H9 (cell line): ENCODE data around the gene ANKRD12. TPM values are rescaled to one million over a fixed set of nuclear protein-coding genes. Genes with fewer than 3 reads are reported as not detected.

Source experiments
- DNase-seq: peaks from one replicate; pipeline ENCODE4 v3.0.0-alpha.2; 2017
- H2AFZ ChIP-seq: one replicate; pipeline ENCODE4 v1.6.1; 2013; ENCODE audit warnings: mild to moderate bottlenecking, low read length, control low read depth, moderate library complexity
- H2AK5ac ChIP-seq: 2 replicates; pipeline ENCODE4 v1.6.1; 2013; ENCODE audit warnings: low read length, control low read depth, mixed read lengths; ENCODE audit not compliant: insufficient read length
- H2BK120ac ChIP-seq: one replicate; pipeline ENCODE4 v1.6.1; 2013; ENCODE audit warnings: low read depth, mild to moderate bottlenecking, low read length, control low read depth, inconsistent platforms; ENCODE audit not compliant: poor library complexity, severe bottlenecking
- H2BK12ac ChIP-seq: 2 replicates; pipeline ENCODE4 v1.6.1; 2013; ENCODE audit warnings: low read length, control low read depth, mixed read lengths, low read depth; ENCODE audit not compliant: insufficient read length
- H2BK15ac ChIP-seq: 2 replicates; pipeline ENCODE4 v1.6.1; 2013; ENCODE audit warnings: low read depth, low read length, control low read depth
- H2BK20ac ChIP-seq: one replicate; pipeline ENCODE4 v1.6.1; 2013; ENCODE audit warnings: low read depth, mild to moderate bottlenecking, low read length, control low read depth, inconsistent platforms; ENCODE audit not compliant: poor library complexity, severe bottlenecking
- H2BK5ac ChIP-seq: 2 replicates; pipeline ENCODE4 v1.6.1; 2013; ENCODE audit warnings: low read length, control low read depth, mixed read lengths; ENCODE audit not compliant: insufficient read length
- H3K14ac ChIP-seq: 2 replicates; pipeline ENCODE4 v1.6.1; 2013; ENCODE audit warnings: low read length, control low read depth; ENCODE audit not compliant: insufficient read depth
- H3K18ac ChIP-seq: 2 replicates; pipeline ENCODE4 v1.6.1; 2013; ENCODE audit warnings: low read depth, mild to moderate bottlenecking, mixed read lengths, low read length, control low read depth; ENCODE audit not compliant: insufficient read length
- H3K23ac ChIP-seq: 2 replicates; pipeline ENCODE4 v1.6.1; 2013; ENCODE audit warnings: low read length, control low read depth, mixed read lengths, low read depth; ENCODE audit not compliant: insufficient read length
- H3K23me2 ChIP-seq: 2 replicates; pipeline ENCODE4 v1.6.1; 2013; ENCODE audit warnings: low read depth, mild to moderate bottlenecking, mixed read lengths, low read length, control low read depth; ENCODE audit not compliant: insufficient read length, poor library complexity, severe bottlenecking
- H3K27ac ChIP-seq: 2 replicates; pipeline ENCODE4 v1.5.1; 2013; ENCODE audit warnings: low read length, control low read depth, mixed read lengths, low read depth; ENCODE audit not compliant: insufficient read length
- H3K27me3 ChIP-seq: 2 replicates; pipeline ENCODE4 v1.6.1; 2013; ENCODE audit warnings: low read length, control low read depth, inconsistent platforms; ENCODE audit not compliant: insufficient read depth
- H3K4ac ChIP-seq: 2 replicates; pipeline ENCODE4 v1.6.1; 2013; ENCODE audit warnings: low read depth, mild to moderate bottlenecking, control low read depth, inconsistent platforms, low read length, moderate library complexity
- H3K4me1 ChIP-seq: 2 replicates; pipeline ENCODE4 v1.6.1; 2013; ENCODE audit warnings: low read length, control low read depth, inconsistent platforms; ENCODE audit not compliant: insufficient read depth
- H3K4me2 ChIP-seq: 2 replicates; pipeline ENCODE4 v1.6.1; 2013; ENCODE audit warnings: low read length, control low read depth, mixed read lengths; ENCODE audit not compliant: insufficient read length, insufficient read depth
- H3K56ac ChIP-seq: 2 replicates; pipeline ENCODE4 v1.6.1; 2013; ENCODE audit warnings: low read depth, mild to moderate bottlenecking, mixed read lengths, low read length, control low read depth; ENCODE audit not compliant: insufficient read length
- H3K79me1 ChIP-seq: 2 replicates; pipeline ENCODE4 v1.6.1; 2013; ENCODE audit warnings: low read depth, mild to moderate bottlenecking, moderate library complexity, low read length, control low read depth, inconsistent platforms; ENCODE audit not compliant: insufficient read depth, poor library complexity, severe bottlenecking
- H3K79me2 ChIP-seq: 2 replicates; pipeline ENCODE4 v1.6.1; 2013; ENCODE audit warnings: low read length, control low read depth, inconsistent platforms; ENCODE audit not compliant: insufficient read depth
- H3K9ac ChIP-seq: 2 replicates; pipeline ENCODE4 v1.6.1; 2013; ENCODE audit warnings: low read length, control low read depth, mixed read lengths; ENCODE audit not compliant: insufficient read length; ENCODE audit errors: extremely low read depth
- H3K9me3 ChIP-seq: one replicate; pipeline ENCODE4 v1.6.1; 2013; ENCODE audit warnings: low read depth, low read length, inconsistent platforms; ENCODE audit not compliant: control insufficient read depth
- H3T11ph ChIP-seq: one replicate; pipeline ENCODE4 v1.6.1; 2013; ENCODE audit warnings: mild to moderate bottlenecking, low read length, control low read depth, inconsistent platforms
- H4K20me1 ChIP-seq: one replicate; pipeline ENCODE4 v1.6.1; 2013; ENCODE audit not compliant: control insufficient read depth, insufficient read length, insufficient read depth
- H4K5ac ChIP-seq: 2 replicates; pipeline ENCODE4 v1.6.1; 2013; ENCODE audit warnings: low read depth, mild to moderate bottlenecking, mixed read lengths, low read length, control low read depth; ENCODE audit not compliant: insufficient read length
- H4K8ac ChIP-seq: replicated peaks from 2 replicates; pipeline ENCODE4 v1.6.1; 2013; ENCODE audit warnings: low read length, control low read depth, mixed read lengths, low read depth; ENCODE audit not compliant: insufficient read length
- H4K91ac ChIP-seq: 2 replicates; pipeline ENCODE4 v1.6.1; 2013; ENCODE audit warnings: low read depth, mild to moderate bottlenecking, moderate library complexity, mixed read lengths, low read length, control low read depth; ENCODE audit not compliant: insufficient read length
- H3K27ac Mint-ChIP-seq, 3 experiments: 2 replicates in 2 of 3; 3 replicates in 1 of 3; pipeline ENCODE4 v1.8.0; 2020 to 2021; ENCODE audit warnings: mixed read lengths in 3 of 3, mild to moderate bottlenecking in 1 of 3, moderate library complexity in 1 of 3
- H3K27me3 Mint-ChIP-seq: 2 replicates; pipeline ENCODE4 v1.8.0; 2021; ENCODE audit warnings: low read depth, mild to moderate bottlenecking, moderate library complexity, mixed read lengths
- H3K36me3 Mint-ChIP-seq, 3 experiments: 2 replicates in 2 of 3; 3 replicates in 1 of 3; pipeline ENCODE4 v1.8.0; 2020 to 2021; ENCODE audit warnings: low read depth in 3 of 3, mixed read lengths in 3 of 3; ENCODE audit not compliant: insufficient read depth in 1 of 3
- H3K4me1 Mint-ChIP-seq, 2 experiments: 2 replicates each; pipeline ENCODE4 v1.8.0; 2020; ENCODE audit warnings: mixed read lengths in 2 of 2
- H3K4me3 Mint-ChIP-seq, 2 experiments: 2 replicates in 1 of 2; 3 replicates in 1 of 2; pipeline ENCODE4 v1.8.0; 2020 to 2021; ENCODE audit warnings: mild to moderate bottlenecking in 2 of 2, mixed read lengths in 2 of 2, moderate library complexity in 1 of 2
- H3K9me3 Mint-ChIP-seq, 2 experiments: 2 replicates in 1 of 2; 3 replicates in 1 of 2; pipeline ENCODE4 v1.8.0; 2020; ENCODE audit warnings: mild to moderate bottlenecking in 2 of 2, mixed read lengths in 2 of 2, moderate library complexity in 1 of 2
- CTCF ChIP-seq: fragments of 200-600 bp; sonication (generic); conservative IDR thresholded peaks from 3 replicates; pipeline ENCODE4 v1.8.0; 2021; ENCODE audit warnings: antibody characterized with exemption, mild to moderate bottlenecking
- total RNA-seq: library from RNA; stranded (reverse); gene quantifications from 2 replicates; pipeline ENCODE4 v1.2.1, GENCODE V29; 2021

Gene ANKRD12
- total RNA-seq, 1 experiment from 2014 or later, result 38.9 TPM

- Histone ChIP-seq H2AK5ac (no peak overlapping the region), H3K79me1 (no peaks in the 10 kb centered on the region), H3K4me1 (peaks cover 3% of the 10 kb centered on the region), H2BK15ac (no peak overlapping the region), H4K8ac (no peak overlapping the region), H4K91ac (no peak overlapping the region), H3K18ac (no peak overlapping the region), H3K27ac (no peak overlapping the region), H3K23ac (no peak overlapping the region), H3K4ac (no peak overlapping the region), H3K23me2 (no peaks in the 10 kb centered on the region), H2BK12ac (no peak overlapping the region), H3K79me2 (no peaks in the 10 kb centered on the region), H3K9me3 (no peaks in the 10 kb centered on the region), H3K27me3 (no peaks in the 10 kb centered on the region), H2BK5ac (no peak overlapping the region), H3K9ac (no peak overlapping the region), H2BK120ac (no peak overlapping the region), H2AFZ (no peak overlapping the region), H3K56ac (no peak overlapping the region), H4K20me1 (no peaks in the 10 kb centered on the region), H2BK20ac (no peak overlapping the region), H3K4me2 (no peak overlapping the region), H3K14ac (no peak overlapping the region), H3T11ph (no peak overlapping the region), H4K5ac (no peak overlapping the region)
- TF ChIP-seq CTCF, result no peak
- peaks cover 2 to 10% (median 7%) of the 10 kb centered on the region in 3 experiments; a peak in 4 of 7 replicates for H3K36me3 Mint-ChIP-seq
- H3K4me1 Mint-ChIP-seq, result peaks cover 16 to 21% of the 10 kb centered on the region in 2 experiments
- DNase-seq, result no peak
- no peak overlapping the region for H3K4me3 Mint-ChIP-seq
- H3K9me3 Mint-ChIP-seq, result no peaks in the 10 kb centered on the region
- no peaks in the 10 kb centered on the region for H3K27me3 Mint-ChIP-seq
- peak overlapping the region in 1 of 3 experiments; percentile 13; a peak in 1 of 7 replicates for H3K27ac Mint-ChIP-seq
Observed at GRCh38 chr18:9199681-9200080, 63.1 kb downstream of the ANKRD12 start.
